H9 (cell line): Measurements from ENCODE around the gene F13B. TPM values are rescaled to one million over a fixed set of nuclear protein-coding genes. Genes with fewer than 3 reads are reported as not detected.

Experiments
- DNase-seq: peaks from one replicate; pipeline ENCODE4 v3.0.0-alpha.2; 2017
- H2AFZ ChIP-seq: one replicate; pipeline ENCODE4 v1.6.1; 2013; ENCODE audit warnings: mild to moderate bottlenecking, low read length, control low read depth, moderate library complexity
- H2AK5ac ChIP-seq: 2 replicates; pipeline ENCODE4 v1.6.1; 2013; ENCODE audit warnings: low read length, control low read depth, mixed read lengths; ENCODE audit not compliant: insufficient read length
- H2BK120ac ChIP-seq: one replicate; pipeline ENCODE4 v1.6.1; 2013; ENCODE audit warnings: low read depth, mild to moderate bottlenecking, low read length, control low read depth, inconsistent platforms; ENCODE audit not compliant: poor library complexity, severe bottlenecking
- H2BK12ac ChIP-seq: 2 replicates; pipeline ENCODE4 v1.6.1; 2013; ENCODE audit warnings: low read length, control low read depth, mixed read lengths, low read depth; ENCODE audit not compliant: insufficient read length
- H2BK15ac ChIP-seq: 2 replicates; pipeline ENCODE4 v1.6.1; 2013; ENCODE audit warnings: low read depth, low read length, control low read depth
- H2BK20ac ChIP-seq: one replicate; pipeline ENCODE4 v1.6.1; 2013; ENCODE audit warnings: low read depth, mild to moderate bottlenecking, low read length, control low read depth, inconsistent platforms; ENCODE audit not compliant: poor library complexity, severe bottlenecking
- H2BK5ac ChIP-seq: 2 replicates; pipeline ENCODE4 v1.6.1; 2013; ENCODE audit warnings: low read length, control low read depth, mixed read lengths; ENCODE audit not compliant: insufficient read length
- H3K14ac ChIP-seq: 2 replicates; pipeline ENCODE4 v1.6.1; 2013; ENCODE audit warnings: low read length, control low read depth; ENCODE audit not compliant: insufficient read depth
- H3K18ac ChIP-seq: 2 replicates; pipeline ENCODE4 v1.6.1; 2013; ENCODE audit warnings: low read depth, mild to moderate bottlenecking, mixed read lengths, low read length, control low read depth; ENCODE audit not compliant: insufficient read length
- H3K23ac ChIP-seq: 2 replicates; pipeline ENCODE4 v1.6.1; 2013; ENCODE audit warnings: low read length, control low read depth, mixed read lengths, low read depth; ENCODE audit not compliant: insufficient read length
- H3K23me2 ChIP-seq: 2 replicates; pipeline ENCODE4 v1.6.1; 2013; ENCODE audit warnings: low read depth, mild to moderate bottlenecking, mixed read lengths, low read length, control low read depth; ENCODE audit not compliant: insufficient read length, poor library complexity, severe bottlenecking
- H3K27ac ChIP-seq: 2 replicates; pipeline ENCODE4 v1.5.1; 2013; ENCODE audit warnings: low read length, control low read depth, mixed read lengths, low read depth; ENCODE audit not compliant: insufficient read length
- H3K27me3 ChIP-seq: 2 replicates; pipeline ENCODE4 v1.6.1; 2013; ENCODE audit warnings: low read length, control low read depth, inconsistent platforms; ENCODE audit not compliant: insufficient read depth
- H3K4ac ChIP-seq: 2 replicates; pipeline ENCODE4 v1.6.1; 2013; ENCODE audit warnings: low read depth, mild to moderate bottlenecking, control low read depth, inconsistent platforms, low read length, moderate library complexity
- H3K4me1 ChIP-seq: 2 replicates; pipeline ENCODE4 v1.6.1; 2013; ENCODE audit warnings: low read length, control low read depth, inconsistent platforms; ENCODE audit not compliant: insufficient read depth
- H3K4me2 ChIP-seq: 2 replicates; pipeline ENCODE4 v1.6.1; 2013; ENCODE audit warnings: low read length, control low read depth, mixed read lengths; ENCODE audit not compliant: insufficient read length, insufficient read depth
- H3K56ac ChIP-seq: 2 replicates; pipeline ENCODE4 v1.6.1; 2013; ENCODE audit warnings: low read depth, mild to moderate bottlenecking, mixed read lengths, low read length, control low read depth; ENCODE audit not compliant: insufficient read length
- H3K79me1 ChIP-seq: 2 replicates; pipeline ENCODE4 v1.6.1; 2013; ENCODE audit warnings: low read depth, mild to moderate bottlenecking, moderate library complexity, low read length, control low read depth, inconsistent platforms; ENCODE audit not compliant: insufficient read depth, poor library complexity, severe bottlenecking
- H3K79me2 ChIP-seq: 2 replicates; pipeline ENCODE4 v1.6.1; 2013; ENCODE audit warnings: low read length, control low read depth, inconsistent platforms; ENCODE audit not compliant: insufficient read depth
- H3K9ac ChIP-seq: 2 replicates; pipeline ENCODE4 v1.6.1; 2013; ENCODE audit warnings: low read length, control low read depth, mixed read lengths; ENCODE audit not compliant: insufficient read length; ENCODE audit errors: extremely low read depth
- H3K9me3 ChIP-seq: one replicate; pipeline ENCODE4 v1.6.1; 2013; ENCODE audit warnings: low read depth, low read length, inconsistent platforms; ENCODE audit not compliant: control insufficient read depth
- H3T11ph ChIP-seq: one replicate; pipeline ENCODE4 v1.6.1; 2013; ENCODE audit warnings: mild to moderate bottlenecking, low read length, control low read depth, inconsistent platforms
- H4K20me1 ChIP-seq: one replicate; pipeline ENCODE4 v1.6.1; 2013; ENCODE audit not compliant: control insufficient read depth, insufficient read length, insufficient read depth
- H4K5ac ChIP-seq: 2 replicates; pipeline ENCODE4 v1.6.1; 2013; ENCODE audit warnings: low read depth, mild to moderate bottlenecking, mixed read lengths, low read length, control low read depth; ENCODE audit not compliant: insufficient read length
- H4K8ac ChIP-seq: replicated peaks from 2 replicates; pipeline ENCODE4 v1.6.1; 2013; ENCODE audit warnings: low read length, control low read depth, mixed read lengths, low read depth; ENCODE audit not compliant: insufficient read length
- H4K91ac ChIP-seq: 2 replicates; pipeline ENCODE4 v1.6.1; 2013; ENCODE audit warnings: low read depth, mild to moderate bottlenecking, moderate library complexity, mixed read lengths, low read length, control low read depth; ENCODE audit not compliant: insufficient read length
- H3K27ac Mint-ChIP-seq, 3 experiments: 2 replicates in 2 of 3; 3 replicates in 1 of 3; pipeline ENCODE4 v1.8.0; 2020 to 2021; ENCODE audit warnings: mixed read lengths in 3 of 3, mild to moderate bottlenecking in 1 of 3, moderate library complexity in 1 of 3
- H3K27me3 Mint-ChIP-seq: 2 replicates; pipeline ENCODE4 v1.8.0; 2021; ENCODE audit warnings: low read depth, mild to moderate bottlenecking, moderate library complexity, mixed read lengths
- H3K36me3 Mint-ChIP-seq, 3 experiments: 2 replicates in 2 of 3; 3 replicates in 1 of 3; pipeline ENCODE4 v1.8.0; 2020 to 2021; ENCODE audit warnings: low read depth in 3 of 3, mixed read lengths in 3 of 3; ENCODE audit not compliant: insufficient read depth in 1 of 3
- H3K4me1 Mint-ChIP-seq, 2 experiments: 2 replicates each; pipeline ENCODE4 v1.8.0; 2020; ENCODE audit warnings: mixed read lengths in 2 of 2
- H3K4me3 Mint-ChIP-seq, 2 experiments: 2 replicates in 1 of 2; 3 replicates in 1 of 2; pipeline ENCODE4 v1.8.0; 2020 to 2021; ENCODE audit warnings: mild to moderate bottlenecking in 2 of 2, mixed read lengths in 2 of 2, moderate library complexity in 1 of 2
- H3K9me3 Mint-ChIP-seq, 2 experiments: 2 replicates in 1 of 2; 3 replicates in 1 of 2; pipeline ENCODE4 v1.8.0; 2020; ENCODE audit warnings: mild to moderate bottlenecking in 2 of 2, mixed read lengths in 2 of 2, moderate library complexity in 1 of 2
- WGBS: extraction: QIAGEN DNeasy Blood & Tissue Kit; methylation state at CpG from one replicate; pipeline ENCODE4 v1.1.7; 2013; ENCODE audit warnings: missing lambda C conversion rate, low lambda C conversion rate, mixed read lengths; ENCODE audit not compliant: insufficient read length; ENCODE audit errors: extremely low coverage; 5-methylcytosine and 5-hydroxymethylcytosine counted together
- total RNA-seq: library from RNA; stranded (reverse); gene quantifications from 2 replicates; pipeline ENCODE4 v1.2.1, GENCODE V29; 2021
- TF ChIP-seq, protein P1 (sequence below): fragments of 200-600 bp; sonication (generic); conservative IDR thresholded peaks from 3 replicates; pipeline ENCODE4 v1.8.0; 2021; ENCODE audit warnings: antibody characterized with exemption, mild to moderate bottlenecking

The F13B gene
- total RNA-seq, 1 experiment from 2014 or later, result not detected

DNA sequence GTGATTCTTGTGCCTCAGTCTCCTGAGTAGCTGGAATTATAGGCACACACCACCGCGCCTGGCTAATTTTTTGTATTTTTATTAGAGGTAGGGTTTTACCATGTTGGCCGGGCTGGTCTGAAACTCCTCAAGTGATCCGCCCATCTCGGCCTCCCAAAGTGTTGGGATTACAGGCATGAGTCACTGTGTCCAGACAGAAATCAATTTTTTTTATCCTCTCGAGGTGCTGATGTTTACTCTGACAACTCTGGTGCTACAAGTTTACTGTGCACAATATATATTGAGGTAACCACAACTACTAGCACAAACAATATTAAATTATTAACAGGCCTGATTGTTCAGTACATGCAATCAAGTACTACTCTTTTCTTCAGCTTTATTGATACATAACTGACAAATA, 39.7 kb downstream of the F13B start:
- Histone ChIP-seq H4K91ac (no peak overlapping the region), H2BK120ac (no peak overlapping the region), H3K4me2 (no peak overlapping the region), H3K23ac (no peak overlapping the region), H3K9me3 (no peaks in the 10 kb centered on the region), H3K27me3 (no peaks in the 10 kb centered on the region), H3K56ac (no peak overlapping the region), H3K4ac (no peak overlapping the region), H3K27ac (no peak overlapping the region), H2BK20ac (no peak overlapping the region), H3K79me1 (no peaks in the 10 kb centered on the region), H4K5ac (no peak overlapping the region), H3K18ac (no peak overlapping the region), H2AFZ (no peak overlapping the region), H3K4me1 (no peaks in the 10 kb centered on the region), H4K8ac (no peak overlapping the region), H2BK12ac (no peak overlapping the region), H3K9ac (no peak overlapping the region), H3K79me2 (no peaks in the 10 kb centered on the region), H3T11ph (no peak overlapping the region), H3K14ac (no peak overlapping the region), H2BK15ac (no peak overlapping the region), H4K20me1 (no peaks in the 10 kb centered on the region), H2BK5ac (no peak overlapping the region), H3K23me2 (no peaks in the 10 kb centered on the region), H2AK5ac (no peak overlapping the region)
- H3K36me3 Mint-ChIP-seq, result no peaks in the 10 kb centered on the region; a peak in 3 of 7 replicates
- TF ChIP-seq, protein P1, sequence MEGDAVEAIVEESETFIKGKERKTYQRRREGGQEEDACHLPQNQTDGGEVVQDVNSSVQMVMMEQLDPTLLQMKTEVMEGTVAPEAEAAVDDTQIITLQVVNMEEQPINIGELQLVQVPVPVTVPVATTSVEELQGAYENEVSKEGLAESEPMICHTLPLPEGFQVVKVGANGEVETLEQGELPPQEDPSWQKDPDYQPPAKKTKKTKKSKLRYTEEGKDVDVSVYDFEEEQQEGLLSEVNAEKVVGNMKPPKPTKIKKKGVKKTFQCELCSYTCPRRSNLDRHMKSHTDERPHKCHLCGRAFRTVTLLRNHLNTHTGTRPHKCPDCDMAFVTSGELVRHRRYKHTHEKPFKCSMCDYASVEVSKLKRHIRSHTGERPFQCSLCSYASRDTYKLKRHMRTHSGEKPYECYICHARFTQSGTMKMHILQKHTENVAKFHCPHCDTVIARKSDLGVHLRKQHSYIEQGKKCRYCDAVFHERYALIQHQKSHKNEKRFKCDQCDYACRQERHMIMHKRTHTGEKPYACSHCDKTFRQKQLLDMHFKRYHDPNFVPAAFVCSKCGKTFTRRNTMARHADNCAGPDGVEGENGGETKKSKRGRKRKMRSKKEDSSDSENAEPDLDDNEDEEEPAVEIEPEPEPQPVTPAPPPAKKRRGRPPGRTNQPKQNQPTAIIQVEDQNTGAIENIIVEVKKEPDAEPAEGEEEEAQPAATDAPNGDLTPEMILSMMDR, result no peak
- WGBS, result no CpG with 5 or more reads among the region's 6 CpGs
- no peak overlapping the region for H3K4me3 Mint-ChIP-seq
- no peak overlapping the region for H3K27ac Mint-ChIP-seq
- no peak for DNase-seq
- peaks cover under 1 to 2% of the 10 kb centered on the region in 2 experiments for H3K4me1 Mint-ChIP-seq
- H3K27me3 Mint-ChIP-seq, result no peaks in the 10 kb centered on the region
- H3K9me3 Mint-ChIP-seq, result peaks cover 0 to 6% of the 10 kb centered on the region in 2 experiments; a peak in 2 of 5 replicates
